HUDEP-2 (cell line): ENCODE measurements around the gene CALHM4.
A peak's percentile ranks its signal among the peaks of the same experiment; 100 is the strongest.
"Not testable (repeated sequence)": the region's sequence is repeated elsewhere in the genome, so short reads cannot be mapped to it uniquely, and the experiment has no call there.

Experiments used
- DNase-seq, 76 experiments: peaks; one replicate each; lab custom pipeline; 2025; ENCODE audit not compliant: unreplicated experiment in 76 of 76; lab: John Stamatoyannopoulos, UW

Gene CALHM4

GRCh38 chr6:116570856-116571682 is 17.5 kb downstream of the CALHM4 start, which contains the start of gene RWDD1:
TSS of gene RWDD1 (plus strand) at chr6:116571504. CDS start at chr6:116571583, 79 bp downstream.
- DNase-seq = peak; percentile 72 to 100 (median 99)

- DNase-seq = no peak
These were observed 18.1 kb downstream of the CALHM4 start for GRCh38 chr6:116571683-116572000.

- peak in 11 of 76 experiments; percentile 6 to 31 (median 17) for DNase-seq
These were observed 18.6 kb downstream of the CALHM4 start for GRCh38 chr6:116572162-116572561.

GRCh38 chr6:116575227-116575626 is 21.7 kb downstream of the CALHM4 start:
- DNase-seq = no peak

GRCh38 chr6:116577486-116577885 is 23.9 kb downstream of the CALHM4 start:
- no peak for DNase-seq

- no peak for DNase-seq
These were observed 24.8 kb downstream of the CALHM4 start for GRCh38 chr6:116578335-116578734.

- DNase-seq = no peak
These were observed 25.6 kb downstream of the CALHM4 start for GRCh38 chr6:116579143-116579542.

GRCh38 chr6:116580198-116580597 is 26.6 kb downstream of the CALHM4 start:
- DNase-seq = no peak

- DNase-seq = no peak
These were observed 32.7 kb downstream of the CALHM4 start for GRCh38 chr6:116586276-116586675.

- DNase-seq = no peak
These were observed 33.2 kb downstream of the CALHM4 start for GRCh38 chr6:116586738-116587137.

GRCh38 chr6:116595247-116595646 is 41.7 kb downstream of the CALHM4 start:
- no peak for DNase-seq

GRCh38 chr6:116596815-116597214 is 43.3 kb downstream of the CALHM4 start:
- DNase-seq = peak in 5 of 76 experiments; percentile 2 to 10 (median 7)

GRCh38 chr6:116603916-116604315 is 50.4 kb downstream of the CALHM4 start:
- DNase-seq = not testable (repeated sequence)

- DNase-seq = not testable (repeated sequence)
These were observed 51.3 kb downstream of the CALHM4 start for GRCh38 chr6:116604868-116605267.

- no peak for DNase-seq
These were observed 52.4 kb downstream of the CALHM4 start for GRCh38 chr6:116605935-116606334.
